Endothelial cell of umbilical vein (primary cell): Measurements from ENCODE around the gene PLEKHH1.

ENCODE experiments used
- EZH2 ChIP-seq: IDR thresholded peaks from 2 replicates; pipeline ENCODE4 v1.6.1; 2012; ENCODE audit warnings: borderline replicate concordance, low read depth, mild to moderate bottlenecking, moderate library complexity, low read length, inconsistent platforms; ENCODE audit not compliant: severe bottlenecking
- FOS ChIP-seq: IDR thresholded peaks from 2 replicates; pipeline ENCODE4 v1.6.1; 2011; ENCODE audit warnings: mild to moderate bottlenecking, low read length, moderate library complexity, borderline replicate concordance; ENCODE audit not compliant: insufficient read depth
- GATA2 ChIP-seq: IDR thresholded peaks from 2 replicates; pipeline ENCODE4 v1.7.0; 2011; ENCODE audit warnings: low read depth, mild to moderate bottlenecking, moderate library complexity, mixed read lengths, low read length; ENCODE audit not compliant: insufficient read length, insufficient read depth
- MYC ChIP-seq: IDR thresholded peaks from one replicate; pipeline ENCODE4 v1.6.1; 2011; ENCODE audit warnings: mild to moderate bottlenecking, low read depth, low read length
- POLR2A ChIP-seq: IDR thresholded peaks from 2 replicates; pipeline ENCODE4 v1.6.1; 2012; ENCODE audit warnings: low read depth, mild to moderate bottlenecking, control low read depth, low read length
- POLR2AphosphoS5 ChIP-seq: IDR thresholded peaks from 2 replicates; pipeline ENCODE4 v1.6.1; 2012; ENCODE audit warnings: low read depth, mild to moderate bottlenecking, control low read depth, low read length, moderate library complexity; ENCODE audit not compliant: insufficient read depth
- TF ChIP-seq, protein P1 (sequence below), 2 donors: IDR thresholded peaks; 1 replicate in 1 of 2; 2 replicates in 1 of 2; pipeline ENCODE4 v1.5.1; 2011; ENCODE audit warnings: low read length in 2 of 2, mild to moderate bottlenecking in 2 of 2, moderate library complexity in 2 of 2, control low read depth in 1 of 2, inconsistent platforms in 1 of 2, low read depth in 1 of 2; ENCODE audit not compliant: insufficient read depth in 1 of 2; ENCODE audit errors: extremely low read depth in 1 of 2
- TF ChIP-seq, protein P2 (sequence below): IDR thresholded peaks from 2 replicates; pipeline ENCODE4 v1.6.1; 2011; ENCODE audit not compliant: insufficient read depth, insufficient read length

DNA sequence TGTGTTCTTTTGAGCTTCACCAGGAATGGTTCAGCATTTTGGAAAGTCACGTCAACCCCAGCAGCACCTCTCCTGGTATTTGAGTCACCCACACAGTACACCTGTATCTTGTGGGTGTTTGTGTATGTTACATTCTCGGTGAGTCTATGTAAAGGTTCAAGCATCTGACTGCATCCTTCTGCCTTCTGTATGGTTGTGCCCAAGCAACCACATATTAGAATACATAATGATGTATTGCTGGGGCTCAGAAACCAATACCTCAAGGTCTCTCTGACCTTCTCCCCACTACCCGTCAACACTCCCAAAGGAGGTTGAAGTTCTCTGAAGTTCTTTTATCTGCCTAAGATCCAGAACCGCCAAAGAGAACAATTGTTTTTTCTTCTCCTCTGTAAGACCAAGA is 35.4 kb upstream of the PLEKHH1 start:
- TF ChIP-seq, protein P1, sequence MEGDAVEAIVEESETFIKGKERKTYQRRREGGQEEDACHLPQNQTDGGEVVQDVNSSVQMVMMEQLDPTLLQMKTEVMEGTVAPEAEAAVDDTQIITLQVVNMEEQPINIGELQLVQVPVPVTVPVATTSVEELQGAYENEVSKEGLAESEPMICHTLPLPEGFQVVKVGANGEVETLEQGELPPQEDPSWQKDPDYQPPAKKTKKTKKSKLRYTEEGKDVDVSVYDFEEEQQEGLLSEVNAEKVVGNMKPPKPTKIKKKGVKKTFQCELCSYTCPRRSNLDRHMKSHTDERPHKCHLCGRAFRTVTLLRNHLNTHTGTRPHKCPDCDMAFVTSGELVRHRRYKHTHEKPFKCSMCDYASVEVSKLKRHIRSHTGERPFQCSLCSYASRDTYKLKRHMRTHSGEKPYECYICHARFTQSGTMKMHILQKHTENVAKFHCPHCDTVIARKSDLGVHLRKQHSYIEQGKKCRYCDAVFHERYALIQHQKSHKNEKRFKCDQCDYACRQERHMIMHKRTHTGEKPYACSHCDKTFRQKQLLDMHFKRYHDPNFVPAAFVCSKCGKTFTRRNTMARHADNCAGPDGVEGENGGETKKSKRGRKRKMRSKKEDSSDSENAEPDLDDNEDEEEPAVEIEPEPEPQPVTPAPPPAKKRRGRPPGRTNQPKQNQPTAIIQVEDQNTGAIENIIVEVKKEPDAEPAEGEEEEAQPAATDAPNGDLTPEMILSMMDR (IDR thresholded peaks at IDR 0.05; ENCODE audit: extremely low read depth in 1 of 2, insufficient read depth in 1 of 2, low read depth in 1 of 2, low read length in 2 of 2) = no peak
- TF ChIP-seq POLR2AphosphoS5 = no peak
- TF ChIP-seq POLR2A = no peak
- no peak for TF ChIP-seq MYC
- no peak for TF ChIP-seq EZH2
- TF ChIP-seq, protein P2, sequence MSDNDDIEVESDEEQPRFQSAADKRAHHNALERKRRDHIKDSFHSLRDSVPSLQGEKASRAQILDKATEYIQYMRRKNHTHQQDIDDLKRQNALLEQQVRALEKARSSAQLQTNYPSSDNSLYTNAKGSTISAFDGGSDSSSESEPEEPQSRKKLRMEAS = no peak
- TF ChIP-seq GATA2 = no peak
- no peak for TF ChIP-seq FOS
